B cell (primary cell): ENCODE results near the gene TBX4. TPM values are rescaled to one million over a fixed set of nuclear protein-coding genes. Genes with fewer than 3 reads are reported as not detected.
"Not testable (repeated sequence)": the region's sequence is repeated elsewhere in the genome, so short reads cannot be mapped to it uniquely, and the experiment has no call there.

ENCODE experiments used
- ATAC-seq: fragments of 200-7000 bp; cut with Tn5 transposase; one replicate; pipeline ENCODE4 v1.10.0; 2021; ENCODE audit warnings: low read depth, mild to moderate bottlenecking, moderate number of reproducible peaks, moderate library complexity
- CTCF ChIA-PET: fragments of 350-600 bp; sonication (Branson Sonifier 250); formaldehyde crosslinking; loops from one replicate; lab custom pipeline; 2021; ENCODE audit warnings: antibody characterized with exemption, inconsistent platforms; lab: Charles Lee
- POLR2A ChIA-PET: fragments of 350-600 bp; sonication (Branson Sonifier 250); formaldehyde crosslinking; loops from one replicate; lab custom pipeline; 2021; ENCODE audit warnings: antibody characterized with exemption; lab: Charles Lee
- DNase-seq: peaks from one replicate; pipeline ENCODE4 v3.0.0; 2013
- H2AFZ ChIP-seq: 2 replicates; pipeline ENCODE4 v1.6.1; 2012; ENCODE audit warnings: mild to moderate bottlenecking, low read depth, low read length; ENCODE audit not compliant: insufficient read depth, poor library complexity, severe bottlenecking
- H3K27ac ChIP-seq, 2 donors: 1 replicate in 1 of 2; 2 replicates in 1 of 2; pipeline ENCODE4 v1.5.1; 2012 to 2013; ENCODE audit warnings: low read length in 2 of 2, mild to moderate bottlenecking in 2 of 2, moderate library complexity in 1 of 2
- H3K27me3 ChIP-seq, 4 experiments: fragments of 200-600 bp in 1 of 4; sonication (generic) in 1 of 4; replicated peaks in 1 of 4; 1 replicate in 2 of 4; 2 replicates in 2 of 4; pipeline versions ENCODE4 v1.6.1 to v1.7.0; 2013 to 2016; ENCODE audit warnings: low read length in 3 of 4, mild to moderate bottlenecking in 2 of 4, mixed read lengths in 1 of 4, moderate library complexity in 1 of 4; ENCODE audit not compliant: insufficient read depth in 4 of 4, control insufficient read depth in 3 of 4; ENCODE audit errors: control extremely low read depth in 1 of 4
- H3K36me3 ChIP-seq, 2 experiments: replicated peaks in 1 of 2; 1 replicate in 1 of 2; 2 replicates in 1 of 2; pipeline versions ENCODE4 v1.6.1 to v1.7.1; 2013; ENCODE audit warnings: low read length in 1 of 2; ENCODE audit not compliant: insufficient read depth in 2 of 2, control insufficient read depth in 1 of 2; ENCODE audit errors: control extremely low read depth in 1 of 2, extremely low read depth in 1 of 2
- H3K4me1 ChIP-seq, 2 donors: fragments of 200-600 bp in 1 of 2; sonication (generic) in 1 of 2; 1 replicate in 1 of 2; 2 replicates in 1 of 2; pipeline versions ENCODE4 v1.5.1 to v1.6.1; 2013 to 2017; ENCODE audit warnings: low read length in 2 of 2; ENCODE audit not compliant: control insufficient read depth in 2 of 2, insufficient read depth in 2 of 2
- H3K4me2 ChIP-seq: replicated peaks from 2 replicates; pipeline ENCODE3; 2012; ENCODE audit warnings: mild to moderate bottlenecking, low read depth, low read length; ENCODE audit not compliant: poor library complexity, severe bottlenecking
- H3K4me3 ChIP-seq, 5 experiments: fragments of 200-600 bp in 1 of 5; sonication (generic) in 1 of 5; 1 replicate in 3 of 5; 2 replicates in 2 of 5; pipeline versions ENCODE4 v1.5.1 to v1.7.0; 2011 to 2016; ENCODE audit warnings: low read length in 4 of 5, mild to moderate bottlenecking in 4 of 5, low read depth in 2 of 5, control low read depth in 1 of 5, moderate library complexity in 1 of 5; ENCODE audit not compliant: insufficient read depth in 1 of 5; ENCODE audit errors: control extremely low read depth in 1 of 5, extremely low read depth in 1 of 5
- H3K79me2 ChIP-seq: fragments of 200-600 bp; sonication (generic); one replicate; pipeline ENCODE4 v1.6.0; 2016; ENCODE audit warnings: low read length; ENCODE audit not compliant: control insufficient read depth, insufficient read depth
- H3K9ac ChIP-seq: fragments of 200-600 bp; sonication (generic); 2 replicates; pipeline ENCODE4 v1.6.1; 2017; ENCODE audit warnings: mild to moderate bottlenecking, low read length, moderate library complexity
- H3K9me3 ChIP-seq, 3 donors: one replicate each; pipeline versions ENCODE4 v1.6.1 to v1.7.1; 2013; ENCODE audit warnings: low read length in 2 of 3; ENCODE audit not compliant: control insufficient read depth in 2 of 3, insufficient read depth in 1 of 3; ENCODE audit errors: control extremely low read depth in 1 of 3
- H4K20me1 ChIP-seq: 2 replicates; pipeline ENCODE4 v1.6.0; 2012; ENCODE audit warnings: mild to moderate bottlenecking, low read length; ENCODE audit not compliant: insufficient read depth, control insufficient read depth, poor library complexity, severe bottlenecking
- H3K27ac Mint-ChIP-seq: one replicate; pipeline ENCODE4 v1.8.0; 2021; ENCODE audit warnings: mixed read lengths
- H3K27me3 Mint-ChIP-seq: one replicate; pipeline ENCODE4 v1.8.0; 2021; ENCODE audit warnings: mixed read lengths
- H3K4me1 Mint-ChIP-seq: one replicate; pipeline ENCODE4 v1.8.0; 2021; ENCODE audit warnings: mixed read lengths
- H3K4me3 Mint-ChIP-seq: one replicate; pipeline ENCODE4 v1.8.0; 2021; ENCODE audit warnings: mixed read lengths
- H3K9me3 Mint-ChIP-seq: one replicate; pipeline ENCODE4 v1.8.0; 2022; ENCODE audit warnings: mixed read lengths; ENCODE audit not compliant: insufficient read depth
- EZH2 ChIP-seq: IDR thresholded peaks from 2 replicates; pipeline ENCODE4 v1.6.1; 2012; ENCODE audit warnings: borderline replicate concordance, low read depth, mild to moderate bottlenecking, moderate library complexity, low read length; ENCODE audit not compliant: insufficient read depth, poor library complexity, severe bottlenecking
- WGBS: methylation state at CpG from one replicate; pipeline ENCODE4 v1.1.5; 2013; ENCODE audit warnings: missing lambda C conversion rate; ENCODE audit not compliant: insufficient coverage; 5-methylcytosine and 5-hydroxymethylcytosine counted together
- intact Hi-C: fragments of 100-400 bp; cut with micrococcal nuclease; formaldehyde crosslinking; loops from one replicate; pipeline ENCODE4 v1.10.0; 2022
- polyA plus RNA-seq: library from polyadenylated mRNA; depleted of rRNA; stranded (reverse); fragments of >200 nt; gene quantifications from 2 replicates; pipeline ENCODE4 v1.2.3, GENCODE V29; 2012
- total RNA-seq, 2 donors: library from RNA; stranded (reverse); fragments of 120-200 nt in 1 of 2; gene quantifications; 1 replicate in 1 of 2; 2 replicates in 1 of 2; pipeline versions ENCODE4 v1.2.3 to v1.2.4, GENCODE V29; 2013 to 2022
- TF ChIP-seq, protein P1 (sequence below): fragments of 200-600 bp; IDR thresholded peaks from one replicate; pipeline ENCODE4 v1.8.0; 2022; ENCODE audit warnings: antibody characterized with exemption, mild to moderate bottlenecking

TBX4 gene
- total and polyA plus RNA-seq, 2 donors (not counting 1 experiment from before 2014, with no cell fraction given) = not detected

- POLR2A ChIA-PET = no interaction called here
- Mint-ChIP-seq H3K9me3 (no peaks in the 10 kb centered on the region), H3K4me1 (no peaks in the 10 kb centered on the region), H3K27ac (no peak overlapping the region), H3K27me3 (peaks cover 41% of the 10 kb centered on the region), H3K4me3 (no peak overlapping the region)
- H3K36me3 ChIP-seq = no peaks in the 10 kb centered on the region
- no peak overlapping the region for H3K4me3 ChIP-seq
- TF ChIP-seq EZH2 = no peak
- TF ChIP-seq, protein P1, sequence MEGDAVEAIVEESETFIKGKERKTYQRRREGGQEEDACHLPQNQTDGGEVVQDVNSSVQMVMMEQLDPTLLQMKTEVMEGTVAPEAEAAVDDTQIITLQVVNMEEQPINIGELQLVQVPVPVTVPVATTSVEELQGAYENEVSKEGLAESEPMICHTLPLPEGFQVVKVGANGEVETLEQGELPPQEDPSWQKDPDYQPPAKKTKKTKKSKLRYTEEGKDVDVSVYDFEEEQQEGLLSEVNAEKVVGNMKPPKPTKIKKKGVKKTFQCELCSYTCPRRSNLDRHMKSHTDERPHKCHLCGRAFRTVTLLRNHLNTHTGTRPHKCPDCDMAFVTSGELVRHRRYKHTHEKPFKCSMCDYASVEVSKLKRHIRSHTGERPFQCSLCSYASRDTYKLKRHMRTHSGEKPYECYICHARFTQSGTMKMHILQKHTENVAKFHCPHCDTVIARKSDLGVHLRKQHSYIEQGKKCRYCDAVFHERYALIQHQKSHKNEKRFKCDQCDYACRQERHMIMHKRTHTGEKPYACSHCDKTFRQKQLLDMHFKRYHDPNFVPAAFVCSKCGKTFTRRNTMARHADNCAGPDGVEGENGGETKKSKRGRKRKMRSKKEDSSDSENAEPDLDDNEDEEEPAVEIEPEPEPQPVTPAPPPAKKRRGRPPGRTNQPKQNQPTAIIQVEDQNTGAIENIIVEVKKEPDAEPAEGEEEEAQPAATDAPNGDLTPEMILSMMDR = no peak
- peaks cover 0 to 1% (median 0%) of the 10 kb centered on the region in 3 donors for H3K9me3 ChIP-seq
- H3K4me2 ChIP-seq = no peak overlapping the region
- no peaks in the 10 kb centered on the region for H4K20me1 ChIP-seq
- DNase-seq (no peak), ATAC-seq (no peak)
- H3K79me2 ChIP-seq = no peaks in the 10 kb centered on the region
- H3K27ac ChIP-seq = no peak overlapping the region
- no peak overlapping the region for H3K9ac ChIP-seq
- no peak overlapping the region for H2AFZ ChIP-seq
- no peaks in the 10 kb centered on the region for H3K4me1 ChIP-seq
- intact Hi-C loops = no loop called here
- peaks cover 0 to 9% (median 4%) of the 10 kb centered on the region in 4 experiments for H3K27me3 ChIP-seq
- WGBS = 100% methylated on average over 1 of the region's 3 CpGs
- CTCF ChIA-PET = no interaction called here
Observed at GRCh38 chr17:61524319-61524718, 72.1 kb downstream of the TBX4 start.

GRCh38 chr17:61527441-61527840, 75.2 kb downstream of the TBX4 start:
- H3K9ac ChIP-seq, H3K4me1 ChIP-seq, POLR2A ChIA-PET, H3K79me2 ChIP-seq, ATAC-seq, DNase-seq, H3K36me3 ChIP-seq, H3K27me3 ChIP-seq, H3K4me2 ChIP-seq, H2AFZ ChIP-seq, H3K4me3 Mint-ChIP-seq, H3K4me1 Mint-ChIP-seq, H4K20me1 ChIP-seq, H3K9me3 Mint-ChIP-seq, H3K9me3 ChIP-seq, H3K4me3 ChIP-seq, CTCF ChIA-PET, intact Hi-C loops, H3K27ac Mint-ChIP-seq, H3K27ac ChIP-seq: not testable (repeated sequence)
- H3K27me3 Mint-ChIP-seq = peaks cover 41% of the 10 kb centered on the region
- no CpG with 5 or more reads among the region's 2 CpGs for WGBS
